MM.1S (cell line): ENCODE data around the gene SERPINI1.

Source experiments
- CTCF ChIP-seq: fragments of 300-600 bp; sonication (generic); IDR thresholded peaks from 2 replicates; pipeline ENCODE4 v1.5.1; 2016; ENCODE audit warnings: antibody characterized with exemption, low read length, mixed read lengths
- EZH2 ChIP-seq: fragments of 300-600 bp; sonication (generic); optimal IDR thresholded peaks from 2 replicates; pipeline ENCODE3; 2017; ENCODE audit warnings: low read depth, mild to moderate bottlenecking, antibody characterized with exemption, low read length, mixed read lengths

- TF ChIP-seq CTCF (no peak), EZH2 (no peak)
These were observed 1.5 kb downstream of the SERPINI1 start for GRCh38 chr3:167736997-167737396.
